GM18520 (cell line): ENCODE results near the gene GOLGA6L1.
"Not testable (repeated sequence)": the region's sequence is repeated elsewhere in the genome, so short reads cannot be mapped to it uniquely, and the experiment has no call there.

Experiments
- ATAC-seq: cut with Tn5 transposase; IDR thresholded peaks from one replicate; pipeline ENCODE4 v1.9.1; 2021; ENCODE audit not compliant: unreplicated experiment

The GOLGA6L1 gene

GRCh38 chr15:23136722-23137121 lies at the start of gene GOLGA6L1:
TSS of gene GOLGA6L1 (minus strand) at chr15:23136822. CDS start at chr15:23136731, 91 bp downstream.
- ATAC-seq, result not testable (repeated sequence)

GRCh38 chr15:23181201-23181600 lies 44.6 kb upstream of the GOLGA6L1 start:
- not testable (repeated sequence) for ATAC-seq

DNA sequence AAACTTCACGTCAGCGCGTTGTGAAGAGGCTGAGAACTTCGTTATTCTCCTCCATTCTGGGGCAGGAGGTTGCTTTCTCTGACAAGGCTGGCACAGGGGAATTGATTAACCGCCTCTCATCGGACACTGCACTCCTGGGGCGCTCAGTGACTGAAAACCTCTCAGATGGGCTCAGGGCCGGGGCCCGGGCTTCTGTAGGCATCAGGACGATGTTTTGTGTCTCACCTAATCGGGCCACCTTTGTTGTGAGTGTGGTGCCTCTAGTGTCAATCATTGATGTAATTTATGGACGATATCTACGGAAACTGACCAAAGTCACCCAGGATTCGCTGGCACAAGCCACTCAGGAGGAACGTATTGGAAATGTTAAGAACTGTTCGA lies 43.9 kb upstream of the GOLGA6L1 start:
- ATAC-seq, result not testable (repeated sequence)

DNA sequence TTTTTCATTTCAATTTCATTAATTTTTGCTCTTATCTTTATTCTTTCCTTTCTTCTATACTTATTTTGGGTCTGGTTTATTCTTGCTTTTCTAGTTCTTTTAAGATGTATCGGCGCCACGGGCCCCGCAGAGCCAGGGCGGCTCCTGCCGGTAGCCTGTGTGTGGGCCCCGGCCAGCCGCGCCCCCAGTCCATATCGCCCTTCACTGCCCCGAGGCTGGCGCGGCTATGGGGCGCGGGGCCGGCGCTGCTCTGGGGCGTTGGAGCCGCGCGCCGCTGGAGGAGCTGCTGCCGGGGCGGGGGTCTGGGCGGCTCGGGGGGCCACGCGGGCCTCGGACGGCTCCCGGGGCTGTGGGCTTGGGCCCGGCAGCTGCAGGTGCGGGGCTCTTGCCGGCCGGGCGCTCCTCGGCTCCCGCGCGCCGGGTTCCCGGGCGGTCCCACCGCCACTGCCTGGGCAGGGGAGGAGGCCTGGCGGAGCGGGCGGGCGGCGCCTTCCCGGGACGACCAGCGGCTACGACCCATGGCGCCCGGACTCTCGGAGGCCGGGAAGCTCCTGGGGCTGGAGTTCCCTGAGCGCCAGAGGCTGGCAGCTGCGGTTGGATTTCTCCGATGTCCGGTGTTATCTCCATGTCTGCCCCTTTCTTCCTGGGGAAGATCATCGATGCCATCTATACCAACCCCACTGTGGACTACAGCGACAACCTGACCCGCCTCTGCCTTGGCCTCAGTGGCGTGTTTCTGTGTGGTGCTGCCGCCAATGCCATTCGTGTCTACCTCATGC lies 43.3 kb upstream of the GOLGA6L1 start:
- ATAC-seq, result not testable (repeated sequence)

- not testable (repeated sequence) for ATAC-seq
Measured at GRCh38 chr15:23176683-23177082, 40.1 kb upstream of the GOLGA6L1 start.

- ATAC-seq, result not testable (repeated sequence)
Measured at GRCh38 chr15:23175606-23176005, 39.0 kb upstream of the GOLGA6L1 start.

GRCh38 chr15:23174609-23175140 lies 38.1 kb upstream of the GOLGA6L1 start:
- not testable (repeated sequence) for ATAC-seq

- not testable (repeated sequence) for ATAC-seq
Measured at GRCh38 chr15:23132787-23133186, 3.8 kb downstream of the GOLGA6L1 start.

GRCh38 chr15:23118208-23118607 lies 18.4 kb downstream of the GOLGA6L1 start:
- ATAC-seq, result no peak

GRCh38 chr15:23095796-23096195 lies 40.8 kb downstream of the GOLGA6L1 start:
- ATAC-seq, result no peak

DNA sequence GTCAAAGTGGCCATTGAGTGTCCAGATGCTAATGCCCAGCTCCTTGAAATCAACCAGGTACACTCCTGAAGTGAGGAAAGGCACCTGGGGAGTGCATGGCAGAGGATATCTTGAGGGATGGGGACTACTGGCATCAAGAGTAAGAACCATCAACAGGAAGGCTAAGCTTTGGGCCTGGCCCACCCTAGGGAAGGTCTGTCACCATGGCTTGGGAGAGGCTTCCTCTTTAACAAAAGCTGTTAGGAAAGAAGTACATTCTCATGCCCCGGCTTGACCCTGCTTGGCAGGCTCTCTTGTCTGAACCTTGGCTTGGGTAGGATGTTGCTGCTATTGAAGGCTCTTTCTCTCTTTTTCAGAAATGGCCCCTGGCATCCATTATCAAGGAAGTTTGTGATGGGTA lies 53.5 kb downstream of the GOLGA6L1 start:
- no peak for ATAC-seq

DNA sequence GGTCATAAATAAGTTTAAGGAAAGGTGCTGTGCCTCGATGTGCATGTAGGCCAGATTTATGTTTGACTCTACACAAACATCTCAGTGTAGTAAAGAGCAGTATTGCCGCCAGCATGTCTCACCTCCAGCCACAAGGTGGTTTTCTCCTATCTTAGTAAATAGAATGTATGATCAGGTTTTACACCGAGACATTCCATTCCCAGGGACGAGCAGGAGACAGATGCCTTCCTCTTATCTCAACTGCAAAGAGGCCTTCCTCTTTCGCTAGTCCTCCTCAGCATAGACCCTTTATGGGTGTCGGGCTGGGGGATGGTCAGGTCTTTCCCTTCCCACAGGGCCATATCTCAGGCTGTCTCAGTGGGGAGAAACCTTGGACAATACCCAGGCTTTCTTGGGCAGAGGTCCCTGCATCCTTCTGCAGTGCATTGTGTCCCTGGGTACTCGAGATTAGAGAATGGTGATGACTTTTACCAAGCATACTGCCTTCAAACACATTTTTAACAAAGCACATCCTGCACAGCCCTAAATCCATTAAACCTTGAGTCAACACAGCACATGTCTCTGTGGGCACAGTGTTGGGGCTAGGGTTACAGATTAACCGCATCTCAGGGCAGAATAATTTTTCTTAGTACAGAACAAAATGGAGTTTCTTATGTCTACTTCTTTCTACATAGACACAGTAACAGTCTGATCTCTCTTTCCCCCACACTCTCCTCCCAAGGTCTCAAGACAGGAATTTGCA lies 54.5 kb downstream of the GOLGA6L1 start:
- not testable (repeated sequence) for ATAC-seq

GRCh38 chr15:23081271-23081670 lies 55.4 kb downstream of the GOLGA6L1 start:
- no peak for ATAC-seq

- no peak for ATAC-seq
Measured at GRCh38 chr15:23079766-23080165, 56.9 kb downstream of the GOLGA6L1 start.
